Immature natural killer cell (primary cell): Measurements from ENCODE around the gene NOVA2. TPM values are rescaled to one million over a fixed set of nuclear protein-coding genes. Genes with fewer than 3 reads are reported as not detected.

Source experiments
- DNase-seq, 3 donors: peaks; one replicate each; pipeline ENCODE4 v3.0.0; 2022; ENCODE audit warnings: mixed read lengths in 1 of 3
- H3K27ac Mint-ChIP-seq, 6 donors: one replicate each; pipeline ENCODE4 v1.8.0; 2020; ENCODE audit warnings: mixed read lengths in 6 of 6, mild to moderate bottlenecking in 5 of 6, inconsistent platforms in 4 of 6, moderate library complexity in 3 of 6
- H3K27me3 Mint-ChIP-seq, 3 donors: one replicate each; pipeline ENCODE4 v1.8.0; 2020 to 2021; ENCODE audit warnings: low read depth in 3 of 3, mild to moderate bottlenecking in 3 of 3, mixed read lengths in 3 of 3, moderate library complexity in 3 of 3, inconsistent platforms in 1 of 3
- H3K36me3 Mint-ChIP-seq, 3 donors: one replicate each; pipeline ENCODE4 v1.8.0; 2020; ENCODE audit warnings: mixed read lengths in 3 of 3, inconsistent platforms in 2 of 3, mild to moderate bottlenecking in 2 of 3
- H3K4me1 Mint-ChIP-seq, 2 donors: one replicate each; pipeline ENCODE4 v1.8.0; 2020; ENCODE audit warnings: inconsistent platforms in 2 of 2, mild to moderate bottlenecking in 2 of 2, mixed read lengths in 2 of 2, moderate library complexity in 1 of 2
- H3K4me3 Mint-ChIP-seq, 5 donors: one replicate each; pipeline ENCODE4 v1.8.0; 2020; ENCODE audit warnings: mild to moderate bottlenecking in 5 of 5, mixed read lengths in 5 of 5, inconsistent platforms in 3 of 5, moderate library complexity in 3 of 5
- H3K9me3 Mint-ChIP-seq, 6 donors: one replicate each; pipeline ENCODE4 v1.8.0; 2020; ENCODE audit warnings: mild to moderate bottlenecking in 6 of 6, mixed read lengths in 6 of 6, inconsistent platforms in 4 of 6, moderate library complexity in 3 of 6
- polyA plus RNA-seq, 3 donors: library from polyadenylated mRNA; unstranded; fragments of 300-500 nt; fragmentation: Illumina TruSeq; gene quantifications; one replicate each; pipeline ENCODE4 v1.2.3, GENCODE V29; 2021

Gene NOVA2
- polyA plus RNA-seq, 3 donors from 2014 or later: not detected

DNA sequence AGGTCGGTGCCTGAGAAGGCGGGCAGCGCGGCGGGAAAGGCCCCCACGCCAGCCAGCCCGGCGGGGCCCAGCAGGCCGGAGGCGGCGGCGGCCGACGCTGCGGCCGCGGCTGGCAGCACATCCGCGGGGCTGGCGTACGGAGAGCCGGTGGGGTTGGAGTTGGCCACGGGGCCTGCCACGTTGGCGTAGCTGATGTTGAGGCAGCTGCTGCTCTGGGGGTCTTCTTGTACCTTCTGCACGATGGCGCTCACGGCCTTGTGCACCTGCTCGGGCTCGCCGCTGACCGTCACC, 33.2 kb downstream of the NOVA2 start:
- no peak for DNase-seq
- no peaks in the 10 kb centered on the region for H3K36me3 Mint-ChIP-seq
- no peak overlapping the region for H3K27ac Mint-ChIP-seq
- H3K27me3 Mint-ChIP-seq: peaks cover 9 to 28% (median 11%) of the 10 kb centered on the region in 3 donors
- peaks cover 0 to 1% of the 10 kb centered on the region in 2 donors for H3K4me1 Mint-ChIP-seq
- H3K9me3 Mint-ChIP-seq: peaks cover 0 to 3% (median 0%) of the 10 kb centered on the region in 6 donors
- no peak overlapping the region for H3K4me3 Mint-ChIP-seq

DNA sequence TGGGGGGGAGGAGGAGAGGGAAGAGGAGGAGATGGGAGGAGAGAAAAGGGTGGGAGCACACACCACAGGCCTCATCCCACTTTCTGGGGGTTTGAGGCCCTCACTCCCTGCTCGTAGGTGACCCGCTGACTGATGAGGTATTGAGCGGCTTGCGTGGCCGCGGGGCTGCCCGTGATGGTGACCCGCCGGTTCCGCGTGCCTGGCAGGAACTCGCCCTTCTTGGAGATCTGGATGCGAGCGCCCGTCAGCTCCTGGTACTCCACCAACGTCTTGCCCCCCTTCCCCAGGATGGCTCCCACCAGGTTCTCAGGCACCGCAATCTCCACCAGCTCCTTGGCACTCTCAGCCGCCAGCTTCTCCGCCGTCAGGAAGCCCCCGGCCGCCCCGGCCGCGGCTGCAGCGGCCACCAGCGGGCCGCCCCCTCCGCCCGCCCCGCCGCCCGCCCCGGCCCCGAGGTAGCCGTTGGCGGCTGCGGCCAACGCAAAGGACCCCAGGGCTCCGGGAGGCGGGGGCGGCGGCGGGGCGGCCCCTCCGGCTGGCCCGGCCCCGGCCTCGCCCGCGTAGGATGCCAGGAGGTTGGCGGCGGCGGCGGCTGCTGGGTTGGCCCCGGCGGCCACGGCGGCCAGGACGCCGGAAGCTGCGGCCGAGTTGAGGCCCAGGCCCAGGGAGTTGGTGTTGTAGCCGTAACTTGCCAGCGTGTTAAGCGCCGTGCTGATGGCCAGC, 33.7 kb downstream of the NOVA2 start:
- no peak overlapping the region for H3K4me3 Mint-ChIP-seq
- H3K4me1 Mint-ChIP-seq: peaks cover 0 to 1% of the 10 kb centered on the region in 2 donors
- no peak for DNase-seq
- H3K9me3 Mint-ChIP-seq: peaks cover 0 to 3% (median 0%) of the 10 kb centered on the region in 6 donors
- no peaks in the 10 kb centered on the region for H3K36me3 Mint-ChIP-seq
- H3K27ac Mint-ChIP-seq: no peak overlapping the region
- H3K27me3 Mint-ChIP-seq: peaks cover 11 to 28% (median 13%) of the 10 kb centered on the region in 3 donors

DNA sequence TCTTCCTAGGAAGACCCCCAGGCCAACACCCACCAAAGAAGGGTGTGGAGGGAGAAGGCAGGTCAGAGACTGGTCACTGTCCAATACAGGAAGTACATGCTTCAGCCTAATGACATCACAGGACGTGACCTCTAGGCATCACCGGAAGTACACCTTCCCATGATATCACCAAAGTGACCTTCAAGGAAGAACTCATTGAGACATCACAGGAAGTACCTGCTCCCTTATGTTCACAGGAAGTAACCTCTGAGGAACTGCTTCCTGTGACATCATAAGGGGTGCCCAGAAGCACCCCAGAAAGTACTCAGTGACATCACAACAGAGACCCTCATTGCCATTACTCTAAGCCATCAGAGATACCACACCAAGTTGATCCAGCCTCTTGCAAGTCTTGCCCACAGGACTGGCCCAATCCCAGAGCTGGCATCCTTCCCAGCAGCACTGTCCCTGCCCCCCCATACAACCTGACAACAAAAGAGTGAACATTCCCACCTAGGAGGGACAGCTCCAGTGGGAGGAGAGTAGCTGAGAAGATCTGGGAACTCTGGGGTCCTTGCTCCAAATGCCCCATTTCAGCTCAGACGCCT, 34.8 kb downstream of the NOVA2 start:
- peaks cover 11 to 24% (median 15%) of the 10 kb centered on the region in 3 donors for H3K27me3 Mint-ChIP-seq
- DNase-seq: no peak
- no peaks in the 10 kb centered on the region for H3K36me3 Mint-ChIP-seq
- H3K9me3 Mint-ChIP-seq: peaks cover 0 to 3% (median 0%) of the 10 kb centered on the region in 6 donors
- H3K4me3 Mint-ChIP-seq: peak overlapping the region in 1 of 5 donors; percentile 23
- no peak overlapping the region for H3K27ac Mint-ChIP-seq
- peaks cover 0 to 1% of the 10 kb centered on the region in 2 donors for H3K4me1 Mint-ChIP-seq

DNA sequence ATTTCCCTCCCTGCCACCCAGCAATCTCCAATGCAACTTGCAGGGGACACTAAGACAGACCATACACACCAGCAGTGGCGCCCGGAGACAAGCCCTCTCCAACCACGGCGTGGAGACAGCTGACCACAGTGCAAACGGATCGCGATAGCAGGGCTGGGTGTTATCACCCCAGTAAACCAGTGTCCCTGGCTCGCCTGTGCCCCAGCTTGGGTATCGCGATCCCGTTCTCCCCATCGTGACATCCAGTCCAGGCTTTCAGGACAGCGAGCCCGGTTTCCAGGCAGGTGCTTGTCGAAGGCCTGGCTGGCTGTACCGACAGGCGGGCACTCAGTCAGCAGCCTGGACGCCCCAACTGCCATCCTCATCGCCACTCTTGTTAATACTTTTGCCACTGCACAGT, 38.4 kb downstream of the NOVA2 start:
- peaks cover 0 to 1% of the 10 kb centered on the region in 2 donors for H3K4me1 Mint-ChIP-seq
- H3K27ac Mint-ChIP-seq: no peak overlapping the region
- H3K36me3 Mint-ChIP-seq: no peaks in the 10 kb centered on the region
- H3K4me3 Mint-ChIP-seq: no peak overlapping the region
- H3K27me3 Mint-ChIP-seq: peaks cover 12 to 36% (median 12%) of the 10 kb centered on the region in 3 donors
- DNase-seq: no peak
- peaks cover 0 to 3% (median 0%) of the 10 kb centered on the region in 6 donors for H3K9me3 Mint-ChIP-seq

DNA sequence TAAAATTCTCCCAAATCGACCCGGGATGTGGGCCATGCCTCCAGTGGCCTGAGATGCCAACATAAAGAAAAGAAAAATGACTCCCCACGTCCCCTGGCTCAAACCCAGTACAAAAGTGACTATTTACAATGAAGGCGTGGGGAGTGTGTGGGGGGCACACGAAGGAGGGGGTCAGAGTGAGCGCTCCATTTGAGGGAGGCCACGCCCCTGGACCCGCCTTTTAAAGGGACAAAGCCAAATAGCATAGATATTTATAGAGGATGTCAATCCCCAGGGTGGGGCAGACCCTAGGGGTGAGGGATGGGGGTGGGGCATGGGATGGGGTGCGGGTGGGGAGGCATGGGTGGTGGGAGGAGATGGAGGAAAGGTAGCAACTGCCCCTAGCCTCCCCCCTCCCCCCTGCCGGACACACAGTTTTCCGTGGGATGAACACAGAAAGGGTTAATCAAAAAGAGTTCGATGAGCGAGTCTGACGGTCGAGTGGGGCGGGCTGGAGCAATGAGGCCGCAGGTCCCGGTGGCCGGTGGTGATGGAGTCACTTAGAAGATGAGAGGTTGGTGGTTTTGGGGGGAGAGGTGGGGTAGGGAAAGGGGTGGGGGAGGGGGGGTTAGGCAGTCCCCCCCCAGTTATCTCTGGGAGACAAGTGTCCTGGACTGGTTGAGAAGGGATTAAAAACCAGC, 39.0 kb downstream of the NOVA2 start:
- peaks cover 0 to 3% (median 0%) of the 10 kb centered on the region in 6 donors for H3K9me3 Mint-ChIP-seq
- no peak for DNase-seq
- H3K27ac Mint-ChIP-seq: no peak overlapping the region
- peaks cover 0 to 1% of the 10 kb centered on the region in 2 donors for H3K4me1 Mint-ChIP-seq
- no peaks in the 10 kb centered on the region for H3K36me3 Mint-ChIP-seq
- H3K4me3 Mint-ChIP-seq: no peak overlapping the region
- peaks cover 12 to 34% (median 12%) of the 10 kb centered on the region in 3 donors for H3K27me3 Mint-ChIP-seq

DNA sequence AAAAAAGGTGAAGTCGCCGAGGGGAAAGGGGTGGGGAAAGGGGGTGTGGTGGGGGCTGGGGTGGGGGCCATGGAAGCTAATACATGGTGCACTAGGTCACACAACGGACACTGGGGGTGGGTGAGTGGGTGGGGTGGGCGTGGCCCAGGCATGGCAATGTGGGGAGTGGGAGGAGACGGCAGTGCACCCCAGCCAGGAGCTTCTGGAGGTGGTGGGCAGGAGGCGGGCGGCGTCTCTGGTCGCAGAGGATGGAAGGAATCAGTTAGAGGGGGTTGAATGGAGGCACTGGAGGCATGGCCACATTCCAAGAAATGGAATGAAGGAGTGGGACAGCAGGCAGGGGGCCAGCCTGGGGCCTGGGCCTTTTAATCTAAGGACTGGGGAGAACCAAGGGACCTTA, 39.9 kb downstream of the NOVA2 start:
- Mint-ChIP-seq H3K36me3 (no peaks in the 10 kb centered on the region), H3K4me1 (peaks cover 0 to 2% of the 10 kb centered on the region in 2 donors), H3K9me3 (no peaks in the 10 kb centered on the region), H3K4me3 (no peak overlapping the region), H3K27me3 (peaks cover 10 to 28% (median 12%) of the 10 kb centered on the region in 3 donors), H3K27ac (no peak overlapping the region)
- no peak for DNase-seq

DNA sequence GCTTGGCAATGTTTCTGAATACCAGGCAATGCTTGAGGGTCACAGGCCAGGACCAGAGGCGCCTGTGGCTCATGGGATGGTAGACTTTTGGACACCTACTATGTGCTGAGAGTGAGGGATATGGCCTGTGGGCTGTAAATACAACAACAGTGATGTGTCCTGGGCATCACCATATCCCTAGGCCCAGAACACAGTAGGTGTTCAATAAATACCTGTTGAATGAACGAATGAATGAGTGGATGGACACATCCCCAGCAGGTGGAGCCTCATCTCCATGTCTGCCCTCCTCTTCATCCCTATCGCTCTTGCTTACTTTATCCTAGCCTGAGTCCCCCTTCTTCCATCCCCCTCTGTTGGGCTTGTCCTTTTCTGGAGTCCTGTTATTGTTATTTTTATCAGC, 42.6 kb downstream of the NOVA2 start:
- H3K4me3 Mint-ChIP-seq: no peak overlapping the region
- peaks cover 8 to 9% of the 10 kb centered on the region in 2 donors for H3K4me1 Mint-ChIP-seq
- H3K27ac Mint-ChIP-seq: no peak overlapping the region
- H3K9me3 Mint-ChIP-seq: no peaks in the 10 kb centered on the region
- peaks cover 7 to 13% (median 10%) of the 10 kb centered on the region in 3 donors for H3K27me3 Mint-ChIP-seq
- no peak for DNase-seq
- H3K36me3 Mint-ChIP-seq: no peaks in the 10 kb centered on the region

DNA sequence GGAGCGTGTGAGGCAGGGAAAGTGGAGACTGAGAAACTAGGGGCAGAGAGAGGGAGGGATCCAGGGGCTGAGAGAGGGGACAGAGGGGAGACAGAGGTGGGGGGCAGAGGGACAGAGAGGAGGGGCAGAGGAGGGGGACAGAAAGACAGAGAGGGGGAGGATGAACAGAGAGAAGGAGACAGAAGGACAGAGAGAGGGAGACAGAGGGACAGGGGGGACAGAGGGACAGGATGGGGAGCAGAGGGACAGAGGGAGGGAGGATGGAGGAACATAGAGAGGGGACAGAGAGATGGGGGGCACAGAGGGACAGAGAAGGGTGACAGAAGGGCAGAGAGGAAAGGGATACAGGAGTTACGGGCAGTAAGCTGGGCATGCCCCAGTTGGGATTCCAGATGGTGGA, 44.4 kb downstream of the NOVA2 start:
- Mint-ChIP-seq H3K27ac (no peak overlapping the region), H3K4me1 (peaks cover 8 to 9% of the 10 kb centered on the region in 2 donors), H3K36me3 (no peaks in the 10 kb centered on the region), H3K4me3 (no peak overlapping the region), H3K27me3 (peaks cover 3 to 13% (median 4%) of the 10 kb centered on the region in 3 donors), H3K9me3 (no peaks in the 10 kb centered on the region)
- DNase-seq: no peak

DNA sequence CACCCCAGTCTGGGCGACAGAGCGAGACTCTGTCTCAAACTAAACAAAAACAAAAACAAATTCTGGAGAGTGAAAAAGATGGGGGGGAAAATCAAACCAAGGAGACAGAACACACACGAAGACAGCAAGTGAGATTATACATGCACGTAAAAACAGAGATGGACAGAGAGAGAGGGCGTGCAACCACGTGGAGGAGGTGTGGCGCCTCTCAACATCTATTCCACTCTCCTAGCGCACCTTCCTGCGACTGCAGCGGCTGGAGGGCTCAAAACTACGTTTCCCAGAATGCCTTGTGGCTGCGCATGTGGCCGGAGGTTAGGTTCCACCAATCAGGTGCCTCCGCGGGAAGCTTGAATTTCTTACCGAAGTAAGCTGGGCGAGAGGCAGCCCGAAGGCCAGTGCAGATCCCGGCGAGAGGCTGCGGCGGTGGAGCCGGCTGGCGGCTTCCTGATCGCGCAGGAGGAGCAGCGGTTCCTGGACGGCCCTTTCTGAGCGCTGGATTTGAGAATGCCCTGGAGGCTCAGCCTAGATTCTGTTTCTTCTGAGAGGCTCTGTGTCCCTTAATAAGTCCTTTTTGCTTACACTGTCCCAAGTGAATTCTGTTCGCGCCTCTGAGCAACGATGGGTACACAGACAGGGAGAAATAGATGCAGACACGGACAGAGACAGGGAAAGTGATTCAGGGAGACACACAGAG, 46.0 kb downstream of the NOVA2 start:
- Mint-ChIP-seq H3K4me1 (peaks cover 8 to 9% of the 10 kb centered on the region in 2 donors), H3K27me3 (peaks cover 2 to 8% (median 4%) of the 10 kb centered on the region in 3 donors), H3K36me3 (no peaks in the 10 kb centered on the region), H3K4me3 (peak overlapping the region in 4 of 5 donors; percentile 27 to 52 (median 37)), H3K27ac (peak overlapping the region in 1 of 6 donors; percentile 73), H3K9me3 (no peaks in the 10 kb centered on the region)
- peak; percentile 74 to 84 (median 80) for DNase-seq

DNA sequence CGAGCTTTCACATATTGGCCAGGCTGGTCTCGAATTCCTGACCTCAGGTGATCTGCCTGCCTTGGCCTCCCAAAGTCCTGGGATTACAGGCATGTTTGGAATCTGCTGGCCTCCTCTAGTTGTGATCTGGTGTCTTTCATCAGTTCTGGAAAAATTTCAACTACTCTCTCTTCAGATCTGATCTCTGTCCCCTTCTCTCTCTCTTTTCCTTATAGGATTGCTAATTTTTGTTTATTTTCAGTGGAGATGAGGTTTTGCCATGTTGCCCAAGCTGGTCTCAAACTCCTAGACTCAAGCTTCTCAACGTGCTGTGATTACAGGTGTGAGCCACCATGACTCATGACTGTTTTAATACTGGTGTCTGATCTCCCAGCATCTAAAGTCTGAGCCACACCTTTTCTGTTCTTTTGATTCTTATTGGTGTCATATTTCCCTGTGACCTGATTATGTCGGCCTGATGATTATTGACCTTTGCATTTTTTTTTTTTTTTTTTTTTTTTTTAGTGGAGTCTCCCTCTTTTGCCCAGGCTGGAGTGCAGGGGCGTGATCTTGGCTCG, 48.7 kb downstream of the NOVA2 start:
- Mint-ChIP-seq H3K9me3 (no peaks in the 10 kb centered on the region), H3K4me1 (peaks cover 8 to 9% of the 10 kb centered on the region in 2 donors), H3K36me3 (no peaks in the 10 kb centered on the region), H3K27me3 (peaks cover 5 to 9% (median 6%) of the 10 kb centered on the region in 3 donors), H3K4me3 (no peak overlapping the region), H3K27ac (no peak overlapping the region)
- DNase-seq: no peak

DNA sequence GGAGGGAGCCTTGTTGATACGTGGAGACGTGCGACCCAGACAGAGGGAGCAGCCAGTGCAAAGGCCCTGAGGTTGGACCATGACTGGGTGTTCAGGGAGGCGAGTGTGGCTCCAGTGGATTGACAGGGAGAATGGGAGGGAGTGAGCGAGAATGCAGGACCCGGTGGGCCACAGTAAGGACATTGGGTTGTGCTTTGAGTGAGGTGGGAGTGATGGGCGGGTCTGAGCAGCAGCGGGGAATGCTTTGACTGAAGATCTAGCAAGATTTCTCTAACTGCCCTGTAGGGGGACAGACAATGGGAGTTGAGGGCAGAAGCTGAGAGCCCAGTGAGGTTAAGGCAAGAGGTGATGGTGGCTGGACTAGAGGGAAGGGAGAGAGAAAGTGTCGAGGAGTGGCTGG, 51.4 kb downstream of the NOVA2 start:
- Mint-ChIP-seq H3K9me3 (no peaks in the 10 kb centered on the region), H3K27me3 (peaks cover 10 to 15% (median 13%) of the 10 kb centered on the region in 3 donors)
- DNase-seq: peak in 2 of 3 donors; percentile 29 to 37

DNA sequence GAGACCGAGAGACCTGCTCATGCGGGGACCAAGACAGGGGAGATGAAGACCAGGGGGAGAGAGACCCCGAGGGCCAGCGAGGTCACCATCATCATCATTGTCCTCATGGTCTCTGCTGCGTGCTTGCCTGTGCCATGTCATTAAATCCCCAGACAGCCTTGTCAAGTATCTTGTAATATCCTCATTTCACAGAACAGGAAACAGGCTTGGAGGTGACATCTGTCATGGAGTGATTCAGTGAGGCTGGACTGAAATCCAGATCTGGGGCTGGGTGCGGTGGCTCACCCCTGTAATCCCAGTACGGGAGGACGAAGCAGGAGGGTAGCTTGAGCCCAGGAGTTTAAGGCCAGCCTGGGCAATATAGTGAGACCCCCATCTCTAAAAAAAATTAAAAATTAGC, 53.2 kb downstream of the NOVA2 start:
- no peaks in the 10 kb centered on the region for H3K4me1 Mint-ChIP-seq
- no peaks in the 10 kb centered on the region for H3K36me3 Mint-ChIP-seq
- no peaks in the 10 kb centered on the region for H3K9me3 Mint-ChIP-seq
- no peak overlapping the region for H3K27ac Mint-ChIP-seq
- H3K4me3 Mint-ChIP-seq: no peak overlapping the region
- no peak for DNase-seq
- H3K27me3 Mint-ChIP-seq: peaks cover 12 to 18% (median 13%) of the 10 kb centered on the region in 3 donors

More for the DNA sequence above, 51.4 kb downstream of the NOVA2 start:
- Mint-ChIP-seq H3K4me1 (peaks cover 2 to 4% of the 10 kb centered on the region in 2 donors), H3K27ac (no peak overlapping the region), H3K4me3 (no peak overlapping the region), H3K36me3 (no peaks in the 10 kb centered on the region)

DNA sequence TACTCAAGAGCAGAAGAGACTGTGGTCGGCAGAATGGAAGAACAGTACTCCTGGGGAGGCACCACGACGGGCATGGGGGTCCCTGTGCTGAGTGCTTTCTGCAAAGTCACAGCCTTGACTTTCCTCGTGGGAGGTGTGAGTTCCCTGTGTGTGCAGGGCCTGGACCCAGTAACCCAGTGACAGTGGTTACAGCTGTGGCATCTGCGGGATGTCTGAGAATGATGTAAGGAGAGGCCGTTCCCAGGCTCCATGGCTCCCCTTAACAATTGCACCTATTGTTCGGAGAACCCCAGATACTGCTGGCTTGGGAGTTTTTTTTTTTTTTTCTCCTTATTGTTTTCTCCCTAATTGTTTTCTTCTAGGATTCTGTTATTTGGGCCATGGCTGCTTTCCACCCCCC, 54.0 kb downstream of the NOVA2 start:
- Mint-ChIP-seq H3K9me3 (no peaks in the 10 kb centered on the region), H3K27ac (no peak overlapping the region), H3K4me1 (no peaks in the 10 kb centered on the region), H3K27me3 (peaks cover 12 to 18% (median 15%) of the 10 kb centered on the region in 3 donors), H3K4me3 (no peak overlapping the region), H3K36me3 (no peaks in the 10 kb centered on the region)
- DNase-seq: no peak
